Ramos (cell line): ENCODE data around the gene TSBP1.
"Not testable (repeated sequence)": the region's sequence is repeated elsewhere in the genome, so short reads cannot be mapped to it uniquely, and the experiment has no call there.

ENCODE experiments used
- in situ Hi-C: fragments of 300-500 bp; cut with MboI; formaldehyde crosslinking; loops from one replicate; pipeline ENCODE4 v1.14.3; 2022; ENCODE audit warnings: low sequenced_read_pairs; ENCODE audit not compliant: unreplicated experiment

TSBP1 gene

DNA sequence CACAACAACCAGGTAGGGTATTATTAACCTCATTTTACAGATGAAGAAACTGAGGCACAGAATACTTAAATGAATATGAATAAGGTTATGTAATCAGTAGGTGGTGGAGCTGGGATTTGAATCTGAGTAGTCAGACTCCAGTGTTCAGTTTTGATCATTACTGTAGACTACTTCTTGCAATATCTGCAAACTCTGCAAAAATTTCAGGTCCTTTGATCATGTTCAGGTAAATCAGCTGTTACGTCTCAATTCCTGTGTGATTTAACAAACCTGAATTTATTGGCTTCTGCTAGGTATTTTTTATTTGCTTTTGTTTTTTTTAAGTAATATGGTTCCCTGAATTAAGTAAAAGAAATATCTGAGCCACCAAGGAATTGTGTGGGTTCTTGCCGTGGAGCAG is 77.1 kb downstream of the TSBP1 start:
- in situ Hi-C loops, result no loop called here

DNA sequence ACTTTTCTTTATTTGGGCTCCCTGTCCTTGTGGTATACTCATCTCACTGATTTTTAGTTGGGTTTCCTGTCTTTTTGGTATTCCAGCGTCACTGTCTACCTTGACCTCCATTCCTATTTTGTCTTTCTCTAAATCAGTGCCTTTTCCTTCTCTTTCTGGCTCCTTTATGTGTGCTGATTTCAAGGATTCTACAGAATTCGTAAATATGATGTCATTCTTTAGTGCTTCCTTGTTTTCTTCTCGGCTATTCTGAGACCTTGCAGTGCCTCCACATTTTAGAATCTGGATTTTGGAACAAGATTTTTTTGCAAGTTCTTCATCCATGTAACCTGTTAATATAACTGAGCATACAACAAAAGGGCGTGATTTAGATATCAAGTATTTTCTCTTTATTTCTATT is 78.0 kb downstream of the TSBP1 start:
- in situ Hi-C loops, result no loop called here

DNA sequence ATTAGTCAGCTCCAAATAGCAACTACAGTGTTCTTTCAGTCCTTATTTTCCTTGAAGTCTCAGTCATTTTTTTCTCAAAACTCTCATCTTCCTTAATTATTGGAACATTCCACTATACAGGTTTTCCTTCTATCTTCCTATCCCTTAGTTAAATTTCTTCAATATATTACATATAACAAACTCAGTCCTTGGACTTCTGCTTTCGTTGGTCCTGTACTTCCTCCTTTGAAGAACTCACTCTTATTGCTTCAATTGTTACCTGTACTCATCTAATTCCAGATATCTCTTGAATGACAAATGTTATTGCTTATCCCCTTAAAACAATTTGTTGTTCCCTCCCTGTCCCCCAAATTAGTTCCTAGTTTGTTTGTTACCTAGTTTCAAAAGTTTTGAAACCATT is 80.2 kb downstream of the TSBP1 start:
- in situ Hi-C loops, result no loop called here

DNA sequence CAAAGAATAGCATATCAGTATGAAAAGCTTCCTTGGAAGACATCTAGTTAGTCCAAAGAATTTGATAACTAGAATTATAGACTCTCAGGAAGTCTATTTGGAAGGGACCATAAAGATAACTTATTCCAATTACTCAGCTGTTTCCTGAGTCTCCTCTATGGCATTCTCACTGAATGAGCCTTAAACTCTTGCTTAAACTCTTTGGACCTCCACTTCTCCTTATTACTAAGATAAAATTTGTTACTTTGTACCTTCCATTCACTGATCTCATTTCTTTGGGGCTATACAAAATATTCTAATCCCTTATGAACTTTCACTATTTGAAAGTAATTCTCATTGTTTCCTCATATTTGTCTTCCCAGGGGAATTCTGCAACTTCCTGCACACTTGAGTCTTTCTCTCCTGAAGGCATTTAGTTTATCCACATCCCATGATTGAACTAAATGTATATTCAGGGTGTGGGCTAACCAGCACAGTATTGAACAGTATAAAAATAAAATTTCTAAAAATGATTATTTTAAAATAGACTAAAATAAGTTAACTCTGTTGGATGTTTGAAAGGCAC is 80.7 kb downstream of the TSBP1 start:
- in situ Hi-C loops, result no loop called here

DNA sequence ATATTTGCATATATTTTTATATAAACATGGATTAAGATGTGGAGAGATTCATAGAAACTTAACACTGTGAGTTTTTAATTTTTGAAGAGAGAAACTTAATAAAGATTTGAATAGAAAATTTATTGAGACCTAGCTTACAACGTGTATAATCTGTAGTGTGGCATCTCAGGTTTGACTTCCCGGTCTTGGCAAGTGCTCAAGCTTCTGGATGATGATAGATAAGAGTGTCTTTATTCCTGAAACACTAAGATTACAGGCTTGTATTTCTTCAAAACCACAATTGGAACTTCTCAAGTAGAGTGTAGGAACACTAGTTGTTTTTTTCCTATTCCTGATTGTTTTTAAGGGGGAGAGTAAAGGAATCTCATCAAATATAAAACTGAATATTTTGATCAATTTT is 83.3 kb downstream of the TSBP1 start:
- in situ Hi-C loops, result no loop called here

DNA sequence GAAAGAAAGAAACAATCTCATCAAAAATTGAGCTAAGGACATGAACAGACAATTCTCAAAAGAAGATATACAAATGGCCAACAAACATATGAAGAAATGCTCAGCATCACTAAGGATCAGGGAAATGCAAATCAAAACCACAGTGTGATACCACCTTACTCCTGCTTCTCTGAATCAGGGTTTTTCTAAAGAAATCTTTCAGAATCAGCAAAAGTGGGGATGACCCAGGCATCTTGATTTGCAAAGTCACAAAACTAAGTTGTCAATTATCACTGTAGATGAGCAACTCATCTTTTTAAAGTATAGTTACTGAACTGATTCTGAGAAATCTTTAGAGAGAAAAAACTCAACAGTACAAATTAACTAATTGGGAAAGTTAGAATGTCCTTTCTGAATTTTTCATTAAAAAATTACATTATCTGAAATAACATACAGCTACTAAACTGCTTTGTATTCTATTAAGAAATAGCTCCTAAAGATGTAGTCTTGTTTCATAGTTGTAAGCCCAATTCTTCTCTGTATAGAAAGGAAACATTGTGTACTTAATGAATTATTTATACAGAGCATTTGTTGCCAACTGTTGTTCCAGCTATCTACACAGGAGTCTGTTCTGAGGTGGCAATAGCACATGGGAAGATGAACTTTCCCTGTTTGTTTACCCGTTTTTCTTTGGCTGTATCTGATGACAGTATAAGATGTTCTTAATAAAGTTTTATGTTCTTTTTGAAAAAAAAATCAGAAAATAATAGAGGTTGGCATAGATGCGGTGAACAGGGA is 97.7 kb downstream of the TSBP1 start:
- in situ Hi-C loops, result not testable (repeated sequence)

DNA sequence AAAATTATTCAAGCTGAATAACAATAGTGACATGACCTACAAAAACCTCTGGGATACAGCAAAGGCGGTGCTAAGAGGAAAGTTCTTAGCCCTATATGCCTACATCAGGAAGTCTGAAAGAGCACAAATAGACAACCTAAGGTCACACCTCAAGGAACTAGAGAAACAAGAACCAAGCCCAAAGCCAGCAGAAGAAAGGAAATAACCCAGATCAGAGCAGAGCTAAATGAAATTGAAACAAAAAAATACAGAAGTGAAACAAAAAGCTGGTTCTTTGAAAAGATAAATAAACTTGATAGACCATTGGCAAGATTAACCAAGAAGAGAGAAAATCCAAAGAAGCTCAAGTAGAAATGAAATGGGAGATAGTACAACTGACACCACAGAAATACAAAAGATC is 100.3 kb downstream of the TSBP1 start:
- in situ Hi-C loops, result no loop called here

DNA sequence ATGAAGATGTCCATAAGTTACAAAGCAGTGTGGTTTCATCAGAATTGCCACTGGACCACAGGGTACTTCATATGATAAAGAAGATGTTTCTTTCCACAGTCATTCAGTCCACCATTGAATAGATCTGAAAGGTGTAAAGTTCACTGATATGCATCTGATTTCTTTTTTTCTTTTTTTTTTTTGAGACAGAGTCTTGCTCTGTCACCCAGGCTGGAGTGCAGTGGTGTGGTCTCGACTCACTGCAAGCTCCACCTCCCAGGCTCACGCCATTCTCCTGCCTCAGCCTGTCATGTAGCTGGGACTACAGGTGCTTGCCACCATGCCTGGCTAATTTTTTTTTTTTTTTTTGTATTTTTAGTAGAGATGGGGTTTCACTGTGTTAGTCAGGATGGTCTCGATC is 103.2 kb downstream of the TSBP1 start:
- in situ Hi-C loops, result not testable (repeated sequence)

DNA sequence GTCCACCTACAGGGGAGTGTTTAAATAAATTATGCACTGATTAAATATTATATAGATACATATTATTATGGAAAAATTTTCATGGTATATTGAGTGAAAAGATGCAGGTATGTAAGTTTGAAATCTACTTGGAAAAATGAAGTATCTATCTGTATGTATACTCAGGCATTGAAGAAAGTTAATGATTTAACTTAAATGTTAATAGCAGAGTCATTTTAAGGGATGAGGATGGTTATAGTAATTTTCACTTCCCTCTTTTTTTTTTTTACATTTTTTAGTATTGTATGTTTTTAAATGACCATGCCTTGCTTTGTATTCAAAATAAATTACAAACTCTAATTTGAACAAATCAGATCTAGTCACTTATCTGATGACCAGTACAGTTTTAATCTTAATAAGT is 104.7 kb downstream of the TSBP1 start:
- in situ Hi-C loops, result no loop called here

DNA sequence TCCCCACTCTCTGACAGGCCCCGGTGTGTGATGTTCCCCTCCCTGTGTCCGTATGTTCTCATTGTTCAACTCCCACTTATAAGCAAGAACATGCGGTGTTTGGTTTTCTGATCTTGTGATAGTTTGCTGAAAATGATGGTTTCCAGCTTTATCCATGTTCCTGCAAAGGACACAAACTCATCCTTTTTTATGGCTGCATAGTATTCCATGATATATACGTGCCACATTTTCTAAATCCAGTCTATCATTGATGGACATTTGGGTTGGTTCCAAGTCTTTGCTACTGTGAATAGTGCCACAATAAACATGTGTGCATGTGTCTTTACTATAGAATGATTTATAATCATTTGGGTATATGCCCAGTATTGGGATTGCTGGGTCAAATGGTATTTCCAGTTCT is 114.4 kb downstream of the TSBP1 start:
- in situ Hi-C loops, result not testable (repeated sequence)

DNA sequence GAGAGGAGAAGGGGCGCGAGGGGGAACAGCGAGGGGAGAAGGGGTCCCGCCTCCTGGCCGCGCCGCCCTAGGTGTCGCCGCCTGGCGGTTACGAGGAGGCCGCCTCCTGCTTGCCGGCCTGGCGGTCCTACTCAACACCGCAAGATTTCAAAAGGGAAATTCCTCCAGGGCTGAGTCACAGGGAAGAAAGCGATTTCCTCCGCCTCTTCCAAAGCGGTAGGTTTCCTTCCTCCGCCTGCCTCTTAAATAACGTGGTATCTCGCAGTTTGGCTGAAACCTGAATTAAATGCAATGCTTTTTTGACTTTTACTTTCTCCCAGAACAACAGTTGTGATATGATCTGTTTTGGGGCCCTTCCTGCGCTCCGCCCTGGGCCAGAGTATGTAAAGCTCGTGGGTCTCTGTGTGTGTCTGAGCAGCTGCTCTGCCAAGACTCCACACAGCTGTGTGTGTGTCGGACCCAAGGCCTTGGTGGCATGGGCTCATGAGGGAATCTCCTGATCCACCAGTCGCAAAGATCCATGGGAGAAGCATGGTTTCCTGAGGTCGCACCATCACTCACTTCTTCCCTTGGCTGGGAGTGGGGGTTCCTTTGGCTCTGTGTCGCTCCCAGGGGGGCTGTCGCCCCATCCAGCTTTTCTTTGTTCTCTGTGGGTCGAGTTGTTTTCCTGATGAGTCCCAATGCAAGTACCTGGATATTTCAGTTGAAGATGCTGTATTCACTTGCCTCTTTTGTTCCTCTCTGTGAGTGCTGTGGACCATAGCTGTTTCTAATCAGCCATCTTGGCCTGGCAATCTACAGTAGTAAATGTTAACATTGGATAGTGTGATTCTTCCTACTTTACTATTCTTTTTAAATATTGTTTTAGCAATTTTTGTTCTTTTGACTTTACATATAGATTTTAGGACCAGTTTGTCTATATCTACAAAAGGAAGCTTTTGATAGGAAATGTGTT is 116.2 kb downstream of the TSBP1 start:
- in situ Hi-C loops, result no loop called here

DNA sequence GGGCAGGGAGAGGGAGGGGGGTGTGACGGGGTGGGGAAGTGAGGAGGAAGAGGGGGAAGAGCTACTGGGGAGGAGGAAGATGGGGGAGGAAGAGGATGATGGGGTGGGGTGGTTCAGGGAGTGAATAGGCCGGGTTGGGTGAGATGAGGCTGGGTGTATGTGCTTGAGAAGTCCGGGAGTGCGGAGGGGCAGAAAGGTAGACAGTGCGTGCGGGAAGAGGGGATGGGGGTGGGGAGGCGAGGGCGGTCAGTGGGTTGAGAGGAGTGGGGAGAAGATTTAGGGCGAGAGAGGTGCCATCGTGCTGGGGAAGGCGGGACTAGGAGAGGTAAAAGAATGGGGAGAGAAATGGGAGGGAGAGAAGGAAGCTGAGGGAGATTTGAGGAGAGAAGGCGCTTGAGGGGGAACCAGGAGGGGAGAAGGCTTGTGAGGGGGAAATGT is 116.9 kb downstream of the TSBP1 start:
- in situ Hi-C loops, result no loop called here

DNA sequence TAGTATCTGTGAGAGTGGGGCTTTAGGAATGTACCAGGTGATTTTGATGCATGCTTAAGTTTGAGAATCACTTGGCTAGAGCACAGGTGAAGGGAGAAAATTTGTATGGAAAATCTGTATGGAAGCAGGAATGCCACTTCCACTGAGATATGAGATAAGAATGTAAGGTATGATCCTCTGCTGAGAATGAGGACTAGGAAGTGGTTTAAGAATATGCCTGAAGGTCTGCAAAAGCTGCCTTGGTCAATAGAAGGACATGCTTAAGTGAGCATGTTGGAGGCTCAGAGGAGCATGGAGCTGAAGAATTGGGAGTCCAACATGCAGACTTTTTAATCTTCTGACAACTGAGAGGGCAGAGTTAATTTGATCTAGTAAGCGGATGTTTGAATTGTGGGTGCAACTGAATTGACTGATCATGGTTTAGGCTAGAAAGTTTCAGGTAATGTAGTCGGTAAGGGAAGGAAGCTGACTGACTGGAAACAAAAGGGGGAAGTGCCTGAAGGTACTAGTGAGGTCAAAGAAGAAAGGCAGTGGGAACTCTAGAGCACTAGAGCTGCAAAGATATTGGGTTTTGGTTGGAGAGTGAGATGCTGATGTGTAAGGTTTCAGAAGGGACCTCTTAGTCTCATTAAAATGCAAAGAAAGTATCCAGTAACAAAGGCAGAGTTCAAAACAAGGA is 119.2 kb downstream of the TSBP1 start:
- in situ Hi-C loops, result no loop called here

DNA sequence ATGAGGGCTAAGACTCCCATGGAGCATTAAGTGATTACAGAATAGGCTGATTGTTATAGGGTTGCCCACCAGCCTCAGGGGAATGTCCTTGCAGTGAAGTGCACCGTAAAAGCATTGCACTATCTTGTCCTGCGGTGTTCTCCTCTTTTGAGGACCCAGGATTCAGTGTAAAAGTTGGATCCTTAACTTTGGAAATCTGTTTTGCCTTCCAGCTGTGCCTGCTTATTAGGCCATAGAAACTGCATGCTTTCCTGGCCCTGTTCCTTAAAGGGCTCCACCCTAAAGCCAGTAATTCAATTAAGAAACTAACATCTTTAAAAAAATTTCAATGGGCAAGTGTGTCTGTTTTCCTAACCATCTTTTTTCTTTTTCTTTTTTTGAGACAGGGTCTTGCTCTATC is 122.4 kb downstream of the TSBP1 start:
- in situ Hi-C loops, result loop anchor here (5.0 to 25.0 kb wide), 2 partner anchors 148 to 538 kb away; no protein-coding TSS in a partner anchor

DNA sequence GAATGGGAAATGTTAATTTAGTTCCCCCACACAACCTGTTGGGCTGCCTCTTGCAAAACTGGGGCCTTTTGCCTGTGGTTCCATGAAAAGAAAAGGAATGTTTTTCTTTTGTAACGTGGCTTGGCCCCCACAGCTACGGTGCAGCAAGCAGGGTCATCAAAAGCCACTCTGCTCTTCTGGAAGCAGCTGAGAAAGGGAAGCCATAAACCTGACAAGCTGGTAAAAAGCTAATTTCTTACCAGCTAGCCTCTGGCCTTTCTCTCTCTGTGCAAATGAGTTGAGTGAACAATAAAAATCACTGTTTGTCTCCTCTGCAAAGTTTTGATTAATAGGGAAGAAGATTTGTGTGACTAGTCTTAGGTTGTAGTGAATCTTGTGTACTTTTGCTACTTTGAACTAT is 124.3 kb downstream of the TSBP1 start:
- in situ Hi-C loops, result loop anchor here (5.0 to 25.0 kb wide), 2 partner anchors 150 to 540 kb away; no protein-coding TSS in a partner anchor

DNA sequence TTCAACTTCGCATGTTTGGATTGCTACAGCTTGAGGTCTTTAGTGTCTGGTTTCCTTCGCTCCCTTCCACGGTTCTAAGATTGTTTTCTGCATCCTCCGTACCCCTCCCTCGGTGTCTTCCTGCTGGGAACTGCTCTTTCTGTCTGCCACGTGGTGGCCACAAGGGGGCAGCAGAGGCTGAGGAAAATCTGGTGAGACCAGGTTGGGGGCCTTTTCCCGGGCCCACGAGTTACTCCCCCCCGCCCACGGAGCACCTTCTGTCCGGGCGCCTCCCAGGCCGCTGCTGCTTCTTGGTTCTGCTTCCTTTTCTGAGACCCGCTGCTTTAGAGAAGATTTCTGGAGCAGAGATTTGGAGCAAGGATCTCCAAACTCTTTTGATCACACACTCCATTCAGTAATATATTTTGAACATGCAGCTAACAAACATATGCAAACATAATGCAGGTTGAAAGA is 126.7 kb downstream of the TSBP1 start:
- in situ Hi-C loops, result loop anchor here (5.0 to 25.0 kb wide), 2 partner anchors 152 to 542 kb away; no protein-coding TSS in a partner anchor

DNA sequence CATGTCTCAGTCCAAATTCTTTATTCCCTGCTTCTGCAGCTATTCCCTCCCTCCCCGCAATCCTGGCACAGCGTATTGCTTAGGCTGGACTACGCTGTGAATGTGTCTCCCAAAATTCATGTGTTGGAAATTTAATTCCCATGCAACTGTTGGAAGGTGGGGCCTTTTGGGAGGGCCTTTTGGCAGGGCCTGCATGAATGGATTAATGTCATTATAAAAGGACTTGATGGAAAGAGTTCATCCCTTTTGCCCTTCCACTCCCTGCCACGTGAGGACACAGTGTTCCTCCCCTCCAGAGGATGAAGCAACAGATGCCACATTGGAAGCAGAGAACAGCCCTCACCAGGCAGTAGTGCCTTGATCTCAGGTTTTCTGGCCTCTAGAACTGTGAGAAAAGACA is 127.4 kb downstream of the TSBP1 start:
- in situ Hi-C loops, result loop anchor here (25.0 kb wide), 1 partner anchor 543 kb away; no protein-coding TSS in a partner anchor
